GM23248 (cell line): Measurements from ENCODE around the gene C1orf146.

Source experiments
- EZH2 ChIP-seq: fragments of 200-600 bp; sonication (generic); IDR thresholded peaks from 2 replicates; pipeline ENCODE4 v1.6.1; 2018; ENCODE audit warnings: antibody characterized with exemption, mild to moderate bottlenecking; ENCODE audit not compliant: insufficient read depth, poor library complexity, severe bottlenecking
- EZH2phosphoT487 ChIP-seq: fragments of 200-600 bp; sonication (generic); IDR thresholded peaks from 2 replicates; pipeline ENCODE4 v1.6.1; 2018; ENCODE audit warnings: antibody characterized with exemption, moderate library complexity, mild to moderate bottlenecking, low read depth; ENCODE audit not compliant: insufficient read depth

- TF ChIP-seq EZH2phosphoT487 (no peak), EZH2 (no peak)
Observed at GRCh38 chr1:92219028-92219427, 1.3 kb downstream of the C1orf146 start.
